OCI-LY3 (cell line): ENCODE results near the gene RBBP4.
"Not testable (repeated sequence)": the region's sequence is repeated elsewhere in the genome, so short reads cannot be mapped to it uniquely, and the experiment has no call there.

Experiments
- H2AFZ ChIP-seq: fragments of 200-600, 300-600 bp; shearing (Covaris generic); 2 replicates; pipeline ENCODE4 v1.6.0; 2014; ENCODE audit warnings: antibody characterized with exemption, low read depth, low read length
- H3K27ac ChIP-seq: fragments of 200-600, 300-600 bp; sonication (generic); 2 replicates; pipeline ENCODE4 v1.5.1; 2014; ENCODE audit warnings: mild to moderate bottlenecking, low read length, moderate library complexity, mixed read lengths
- H3K27me3 ChIP-seq: fragments of 200-600, 300-600 bp; sonication (generic); 2 replicates; pipeline ENCODE4 v1.6.1; 2014; ENCODE audit warnings: low read depth, low read length, mixed read lengths
- H3K36me3 ChIP-seq: fragments of 200-600, 300-600 bp; sonication (generic); replicated peaks from 2 replicates; pipeline ENCODE3; 2014; ENCODE audit warnings: low read depth, low read length, mixed read lengths
- H3K4me1 ChIP-seq: fragments of 300-600, 200-600 bp; sonication (generic); 2 replicates; pipeline ENCODE4 v1.6.1; 2014; ENCODE audit warnings: low read length, mixed read lengths
- H3K4me2 ChIP-seq: fragments of 200-600, 300-600 bp; sonication (generic); 2 replicates; pipeline ENCODE4 v1.6.1; 2014; ENCODE audit warnings: low read length, mixed read lengths
- H3K4me3 ChIP-seq: fragments of 300-600, 200-600 bp; sonication (generic); 2 replicates; pipeline ENCODE4 v1.5.1; 2014; ENCODE audit warnings: antibody characterized with exemption, mild to moderate bottlenecking, low read length, moderate library complexity
- H3K79me2 ChIP-seq: fragments of 300-600, 200-600 bp; shearing (Covaris generic); 2 replicates; pipeline ENCODE4 v1.6.1; 2014; ENCODE audit warnings: mild to moderate bottlenecking, low read length, mixed read lengths
- H3K9ac ChIP-seq: fragments of 300-600, 200-600 bp; shearing (Covaris generic); 2 replicates; pipeline ENCODE4 v1.6.0; 2014; ENCODE audit warnings: mild to moderate bottlenecking, low read length, moderate library complexity
- H3K9me3 ChIP-seq: fragments of 200-600, 300-600 bp; shearing (Covaris generic); 2 replicates; pipeline ENCODE4 v1.6.1; 2014; ENCODE audit warnings: low read length, mixed read lengths; ENCODE audit not compliant: insufficient read depth
- H4K20me1 ChIP-seq: fragments of 200-600, 300-600 bp; sonication (generic); 2 replicates; pipeline ENCODE4 v1.6.1; 2016; ENCODE audit warnings: low read length, mixed read lengths; ENCODE audit not compliant: insufficient read depth
- CTCF ChIP-seq: fragments of 200-600, 300-600 bp; sonication (generic); IDR thresholded peaks from 2 replicates; pipeline ENCODE4 v1.5.1; 2014; ENCODE audit warnings: antibody characterized with exemption, low read length, low read depth
- EZH2phosphoT487 ChIP-seq: fragments of 200-600 bp; shearing (Covaris generic); IDR thresholded peaks from 2 replicates; pipeline ENCODE4 v1.6.1; 2018; ENCODE audit warnings: antibody characterized with exemption, mixed run types, low read depth

RBBP4 gene

DNA sequence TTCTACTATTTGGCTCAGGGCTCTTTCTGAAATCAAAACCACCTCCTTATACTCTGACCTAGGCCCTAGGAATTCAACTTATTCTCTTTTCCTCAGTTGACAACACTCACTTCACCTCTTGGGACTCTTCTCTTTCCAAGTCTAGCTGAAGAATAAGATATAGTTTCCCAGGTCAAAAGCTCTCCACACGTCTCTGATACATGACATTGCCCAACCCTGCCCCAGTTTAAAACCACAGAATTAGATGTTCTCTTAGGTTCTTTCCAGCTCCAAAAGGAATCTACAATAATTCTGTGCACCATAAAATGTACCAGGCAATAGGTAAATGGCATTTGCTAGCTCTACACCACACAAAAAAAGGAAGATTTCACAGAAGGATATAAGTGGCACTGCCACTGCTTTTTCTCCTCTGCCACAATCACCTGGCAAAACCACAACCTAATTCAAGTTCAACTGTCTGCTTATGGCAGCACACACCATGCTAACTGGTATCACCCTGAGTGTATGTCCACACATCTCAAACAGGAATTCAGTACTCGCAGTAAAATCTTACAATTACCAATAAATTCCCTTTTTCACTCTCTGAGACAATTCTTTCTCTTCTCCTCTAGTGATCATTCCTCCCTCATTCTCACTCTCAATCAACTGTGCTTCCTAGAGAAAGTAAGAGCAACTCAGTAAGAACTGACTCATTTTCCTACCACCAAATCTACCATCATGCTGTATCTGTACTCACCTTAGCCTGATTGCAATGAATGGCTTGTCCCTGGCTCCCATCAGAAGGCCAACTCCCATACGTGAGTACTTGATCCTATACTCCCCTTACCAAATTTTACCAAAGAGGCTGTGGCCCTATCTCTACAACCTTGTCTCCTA is 28.0 kb upstream of the RBBP4 start:
- no peak overlapping the region for H2AFZ ChIP-seq
- no peak overlapping the region for H3K9ac ChIP-seq
- peak overlapping the region; percentile 49 for H3K27ac ChIP-seq
- peaks cover 15% of the 10 kb centered on the region for H3K36me3 ChIP-seq
- H4K20me1 ChIP-seq, result no peaks in the 10 kb centered on the region
- no peaks in the 10 kb centered on the region for H3K9me3 ChIP-seq
- H3K4me1 ChIP-seq, result peaks cover 39% of the 10 kb centered on the region
- peak overlapping the region; percentile 46 for H3K4me2 ChIP-seq
- no peaks in the 10 kb centered on the region for H3K79me2 ChIP-seq
- H3K27me3 ChIP-seq, result no peaks in the 10 kb centered on the region
- TF ChIP-seq CTCF, result no peak
- TF ChIP-seq EZH2phosphoT487, result no peak
- H3K4me3 ChIP-seq, result peak overlapping the region; percentile 21; the same call in 1 of the 2 replicates

DNA sequence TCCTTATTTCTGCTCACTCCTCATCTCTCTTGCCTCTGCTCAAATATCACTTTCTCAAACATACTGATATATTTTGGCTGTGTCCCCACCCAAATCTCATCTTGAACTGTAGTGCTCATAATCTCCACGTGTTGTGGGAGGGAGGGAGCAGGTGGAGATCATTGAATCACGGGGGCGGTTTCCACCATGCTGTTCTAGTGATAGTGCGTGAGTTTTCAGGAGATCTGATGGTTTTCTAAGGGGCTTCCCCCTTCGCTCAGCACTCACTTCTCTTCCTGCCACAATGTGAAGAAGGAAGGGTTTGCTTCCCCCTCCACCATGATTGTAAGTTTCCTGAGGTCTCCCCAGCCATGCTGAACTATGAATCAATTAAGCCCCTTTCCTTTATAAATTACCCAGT is 27.2 kb upstream of the RBBP4 start:
- Histone ChIP-seq H3K36me3 (peaks cover 13% of the 10 kb centered on the region), H3K9ac (no peak overlapping the region), H3K4me2 (peak overlapping the region; percentile 46), H4K20me1 (no peaks in the 10 kb centered on the region), H3K27ac (peak overlapping the region; percentile 49), H3K27me3 (no peaks in the 10 kb centered on the region), H3K9me3 (no peaks in the 10 kb centered on the region), H2AFZ (no peak overlapping the region), H3K4me1 (peaks cover 38% of the 10 kb centered on the region), H3K79me2 (no peaks in the 10 kb centered on the region), H3K4me3 (peak overlapping the region; percentile 21; the same call in 1 of the 2 replicates)
- TF ChIP-seq CTCF (no peak), EZH2phosphoT487 (no peak)

DNA sequence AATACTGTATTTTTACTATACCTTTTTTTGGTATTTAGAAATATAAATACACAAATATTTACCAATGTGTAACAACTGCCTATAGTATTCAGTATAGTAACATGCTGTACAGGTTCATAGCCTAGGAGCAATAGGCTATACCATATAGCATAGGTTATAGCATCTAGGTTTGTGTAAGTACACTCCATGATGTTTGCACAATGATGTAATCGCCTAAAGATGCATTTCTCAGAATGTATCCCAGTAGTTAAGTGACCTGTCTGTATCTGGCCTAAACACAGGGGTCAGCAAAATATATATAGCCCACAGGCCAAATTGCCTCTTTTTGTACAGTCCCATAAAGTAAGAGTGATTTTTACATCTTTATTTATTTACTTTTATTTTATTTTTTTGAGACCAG is 24.8 kb upstream of the RBBP4 start:
- Histone ChIP-seq H2AFZ (no peak overlapping the region), H3K4me1 (peaks cover 19% of the 10 kb centered on the region), H3K27me3 (no peaks in the 10 kb centered on the region), H3K36me3 (peaks cover 10% of the 10 kb centered on the region), H3K4me2 (no peak overlapping the region), H3K9ac (no peak overlapping the region), H3K4me3 (no peak overlapping the region), H3K9me3 (no peaks in the 10 kb centered on the region), H3K79me2 (no peaks in the 10 kb centered on the region), H3K27ac (no peak overlapping the region), H4K20me1 (no peaks in the 10 kb centered on the region)
- TF ChIP-seq EZH2phosphoT487, result no peak
- TF ChIP-seq CTCF, result no peak

DNA sequence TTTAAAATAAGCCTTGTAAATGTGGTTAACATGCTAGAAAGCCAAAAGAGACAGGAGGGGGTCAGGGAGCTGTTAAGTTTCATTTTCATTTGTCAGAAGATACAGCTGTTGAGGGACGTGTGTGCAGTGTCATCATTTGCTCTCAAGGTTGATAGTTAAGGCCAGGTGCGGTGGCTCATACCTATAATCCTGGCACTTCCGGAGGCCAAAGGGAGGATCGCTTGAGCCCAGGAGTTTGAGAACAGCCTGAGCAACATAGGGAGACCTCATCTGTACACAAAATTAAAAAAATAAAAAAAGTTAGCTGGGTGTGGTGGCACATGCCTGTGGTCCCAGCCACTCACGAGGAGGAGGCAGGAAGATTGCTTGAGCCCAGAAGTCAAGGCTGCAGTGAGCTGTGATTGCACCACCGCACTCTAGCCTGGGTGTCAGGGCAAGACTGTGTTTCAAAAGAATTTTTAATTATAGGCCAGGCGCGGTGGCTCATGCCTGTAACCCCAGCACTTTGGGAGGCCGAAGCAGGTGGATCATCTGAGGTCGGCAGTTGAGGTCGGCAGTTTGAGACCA is 23.3 kb upstream of the RBBP4 start:
- H2AFZ ChIP-seq, result no peak overlapping the region
- no peak overlapping the region for H3K9ac ChIP-seq
- H4K20me1 ChIP-seq, result no peaks in the 10 kb centered on the region
- no peak overlapping the region for H3K4me3 ChIP-seq
- H3K27ac ChIP-seq, result no peak overlapping the region
- no peaks in the 10 kb centered on the region for H3K27me3 ChIP-seq
- peaks cover 18% of the 10 kb centered on the region for H3K4me1 ChIP-seq
- H3K79me2 ChIP-seq, result no peaks in the 10 kb centered on the region
- H3K36me3 ChIP-seq, result peaks cover 10% of the 10 kb centered on the region
- H3K9me3 ChIP-seq, result no peaks in the 10 kb centered on the region
- no peak overlapping the region for H3K4me2 ChIP-seq
- TF ChIP-seq EZH2phosphoT487 (no peak), CTCF (no peak)

DNA sequence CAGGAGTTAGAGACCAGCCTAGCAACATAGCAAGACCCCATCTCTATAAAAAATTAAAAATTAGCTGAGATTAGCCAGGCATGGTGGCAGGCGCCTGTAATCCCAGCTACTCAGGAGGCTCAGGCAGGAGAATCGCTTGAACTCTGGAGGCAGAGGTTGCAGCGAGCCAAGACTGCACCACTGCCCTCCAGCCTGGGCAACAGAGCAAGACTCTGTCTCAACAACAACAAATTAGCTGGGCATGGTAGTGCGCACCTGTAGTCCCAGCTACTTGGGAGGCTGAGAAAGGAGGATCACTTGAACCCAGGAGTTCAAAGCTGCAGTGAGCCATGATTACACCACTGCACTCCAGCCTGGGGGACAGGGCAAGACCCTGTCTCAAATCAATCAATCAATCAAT is 20.8 kb upstream of the RBBP4 start:
- H3K4me3 ChIP-seq, H3K9me3 ChIP-seq, H4K20me1 ChIP-seq, H3K4me1 ChIP-seq, H3K4me2 ChIP-seq, H3K79me2 ChIP-seq, H3K27me3 ChIP-seq, H2AFZ ChIP-seq, H3K27ac ChIP-seq, H3K9ac ChIP-seq: not testable (repeated sequence)
- peaks cover 11% of the 10 kb centered on the region for H3K36me3 ChIP-seq
